ENCODE data around the gene APLNR. TPM values are rescaled to one million over a fixed set of nuclear protein-coding genes. Genes with fewer than 3 reads are reported as not detected.

APLNR gene
- total and polyA plus RNA-seq, 3 experiments from 2014 or later, result not detected

DNA sequence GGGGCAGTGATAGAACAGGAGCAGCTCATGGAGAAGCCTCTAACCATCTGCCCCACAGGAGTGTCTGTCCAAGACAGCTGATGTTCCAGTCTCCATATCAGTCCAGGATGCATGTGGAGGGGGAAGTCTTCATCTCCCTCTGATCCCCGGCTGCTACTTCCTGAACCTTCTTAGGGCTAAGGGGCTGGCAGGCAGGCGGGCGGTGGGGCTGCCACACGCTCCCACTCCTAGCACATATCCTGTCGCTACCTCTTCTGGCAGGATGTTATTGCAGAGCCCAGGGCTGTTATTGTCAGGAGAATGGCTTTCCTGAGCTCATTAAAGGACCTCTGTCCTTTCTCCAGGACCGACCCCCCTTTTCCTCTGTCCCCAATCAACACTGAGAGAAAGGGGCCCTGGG is 29.9 kb downstream of the APLNR start:
- no peak overlapping the region for H3K27ac ChIP-seq (ENCODE audit: low read depth, low read length)
- ChIA-PET POLR2A (no interaction called here), CTCF (no interaction called here)
- no peaks in the 10 kb centered on the region for H3K9me3 ChIP-seq (ENCODE audit: low read length)
- H3K4me1 Mint-ChIP-seq, result no peaks in the 10 kb centered on the region
- no peaks in the 10 kb centered on the region for H3K36me3 Mint-ChIP-seq
- no peaks in the 10 kb centered on the region for H3K4me1 ChIP-seq (ENCODE audit: insufficient read depth, low read length)
- no peak overlapping the region for H3K27ac Mint-ChIP-seq
- H3K27me3 ChIP-seq (ENCODE audit: insufficient read depth, low read length, poor library complexity, severe bottlenecking), result no peaks in the 10 kb centered on the region
- peaks cover 25 to 57% of the 10 kb centered on the region in 2 donors for H3K27me3 Mint-ChIP-seq
- no peak overlapping the region for H3K4me3 ChIP-seq (ENCODE audit: low read length)
- H3K36me3 ChIP-seq (ENCODE audit: insufficient read depth, low read length), result no peaks in the 10 kb centered on the region
- no peak overlapping the region for H3K4me3 Mint-ChIP-seq
- DNase-seq, result no peak
- peaks cover 0 to 8% (median 0%) of the 10 kb centered on the region in 5 donors for H3K9me3 Mint-ChIP-seq

DNA sequence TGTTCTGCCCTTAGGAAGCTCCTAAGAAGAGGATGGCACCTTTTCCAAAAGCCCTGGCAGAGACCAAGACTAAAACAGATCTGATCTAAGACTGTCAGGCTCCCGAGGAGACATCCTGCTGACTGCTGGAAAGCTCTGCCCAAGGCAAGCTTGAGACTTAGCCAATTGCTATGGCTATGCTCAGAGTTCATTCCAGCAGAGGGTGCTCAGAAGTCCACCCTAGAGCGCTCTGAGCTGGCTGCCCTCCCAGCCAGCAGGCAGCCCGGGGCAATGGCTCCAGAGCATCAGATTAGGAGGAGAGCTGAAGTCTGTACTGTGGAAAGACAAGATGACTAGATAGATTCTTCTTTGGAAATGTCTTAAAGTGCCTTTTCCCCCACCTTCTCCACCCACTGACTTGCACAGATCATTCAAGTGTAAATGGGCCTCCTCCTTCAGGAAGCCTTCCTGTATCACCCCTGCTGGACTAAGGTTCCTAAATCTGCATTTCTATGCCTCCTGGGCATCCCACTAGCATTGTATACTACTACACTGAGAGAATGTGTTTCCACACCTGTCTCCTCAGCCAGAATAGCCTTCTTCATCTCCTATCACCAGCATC is 31.9 kb downstream of the APLNR start:
- no peak overlapping the region for H3K4me3 ChIP-seq (ENCODE audit: low read length)
- ChIA-PET POLR2A (no interaction called here), CTCF (no interaction called here)
- no peaks in the 10 kb centered on the region for H3K27me3 ChIP-seq (ENCODE audit: insufficient read depth, low read length, poor library complexity, severe bottlenecking)
- no peak overlapping the region for H3K27ac ChIP-seq (ENCODE audit: low read depth, low read length)
- H3K4me3 Mint-ChIP-seq, result no peak overlapping the region
- H3K27me3 Mint-ChIP-seq, result peaks cover 25 to 57% of the 10 kb centered on the region in 2 donors
- H3K4me1 ChIP-seq (ENCODE audit: insufficient read depth, low read length), result no peaks in the 10 kb centered on the region
- DNase-seq, result no peak
- no peaks in the 10 kb centered on the region for H3K4me1 Mint-ChIP-seq
- H3K9me3 ChIP-seq (ENCODE audit: low read length), result no peaks in the 10 kb centered on the region
- peaks cover 0 to 8% (median 0%) of the 10 kb centered on the region in 5 donors for H3K9me3 Mint-ChIP-seq
- no peaks in the 10 kb centered on the region for H3K36me3 Mint-ChIP-seq
- H3K36me3 ChIP-seq (ENCODE audit: insufficient read depth, low read length), result no peaks in the 10 kb centered on the region
- no peak overlapping the region for H3K27ac Mint-ChIP-seq

DNA sequence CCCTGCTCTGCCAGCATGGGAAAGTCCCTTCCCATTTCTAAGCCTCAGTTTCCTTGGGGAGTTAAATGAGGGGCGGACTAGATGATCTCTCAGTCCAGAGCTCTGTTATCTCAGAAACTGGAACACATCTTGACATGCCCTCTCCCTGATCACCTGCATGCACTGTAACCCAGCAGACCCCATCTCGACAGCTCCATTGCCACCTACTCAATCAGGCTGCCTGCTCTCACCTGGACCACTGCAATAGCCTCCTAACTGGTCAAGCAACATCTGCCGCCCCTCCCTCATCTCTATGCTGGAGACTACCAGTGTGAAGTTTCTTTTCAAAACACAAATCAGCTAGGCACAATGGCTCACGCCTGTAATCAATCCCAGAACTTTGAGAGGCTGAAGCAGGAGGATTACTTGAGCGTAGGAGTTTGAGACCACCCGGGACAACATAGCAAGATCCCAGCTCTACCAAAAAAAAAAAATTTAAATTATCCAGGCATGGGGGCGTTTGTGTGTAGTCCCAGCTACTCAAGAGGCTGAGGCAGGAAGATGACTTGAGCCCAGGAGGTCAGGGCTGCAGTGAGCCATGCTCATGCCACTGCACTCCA is 33.1 kb downstream of the APLNR start:
- Histone ChIP-seq H3K9me3 (ENCODE audit: low read length) (no peaks in the 10 kb centered on the region), H3K4me3 (ENCODE audit: low read length) (no peak overlapping the region), H3K27me3 (ENCODE audit: insufficient read depth, low read length, poor library complexity, severe bottlenecking) (no peaks in the 10 kb centered on the region), H3K4me1 (ENCODE audit: insufficient read depth, low read length) (no peaks in the 10 kb centered on the region), H3K36me3 (ENCODE audit: insufficient read depth, low read length) (no peaks in the 10 kb centered on the region), H3K27ac (ENCODE audit: low read depth, low read length) (no peak overlapping the region)
- Mint-ChIP-seq H3K27ac (no peak overlapping the region), H3K27me3 (peaks cover 25 to 53% of the 10 kb centered on the region in 2 donors), H3K4me3 (no peak overlapping the region), H3K4me1 (no peaks in the 10 kb centered on the region), H3K36me3 (no peaks in the 10 kb centered on the region), H3K9me3 (peaks cover 0 to 8% (median 0%) of the 10 kb centered on the region in 5 donors)
- DNase-seq, result no peak
- ChIA-PET POLR2A (no interaction called here), CTCF (no interaction called here)

- H3K36me3 Mint-ChIP-seq, result no peaks in the 10 kb centered on the region
- no peaks in the 10 kb centered on the region for H3K4me1 Mint-ChIP-seq
- no peak overlapping the region for H3K4me3 ChIP-seq (ENCODE audit: low read length)
- DNase-seq, result no peak
- no peaks in the 10 kb centered on the region for H3K27me3 ChIP-seq (ENCODE audit: insufficient read depth, low read length, poor library complexity, severe bottlenecking)
- H3K36me3 ChIP-seq (ENCODE audit: insufficient read depth, low read length), result no peaks in the 10 kb centered on the region
- H3K4me3 Mint-ChIP-seq, result no peak overlapping the region
- no peak overlapping the region for H3K27ac ChIP-seq (ENCODE audit: low read depth, low read length)
- H3K4me1 ChIP-seq (ENCODE audit: insufficient read depth, low read length), result no peaks in the 10 kb centered on the region
- POLR2A ChIA-PET, result no interaction called here
- H3K9me3 ChIP-seq (ENCODE audit: low read length), result no peaks in the 10 kb centered on the region
- H3K9me3 Mint-ChIP-seq, result peaks cover 0 to 8% (median 0%) of the 10 kb centered on the region in 5 donors
- H3K27ac Mint-ChIP-seq, result no peak overlapping the region
- H3K27me3 Mint-ChIP-seq, result peaks cover 24 to 49% of the 10 kb centered on the region in 2 donors
- CTCF ChIA-PET, result interaction anchor here (0.6 kb wide), 1 partner anchor 8 kb away, joined by 3 read pairs; no protein-coding TSS in a partner anchor
These were observed 33.7 kb downstream of the APLNR start for GRCh38 chr11:57203359-57203758.

GRCh38 chr11:57202281-57202680 is 34.8 kb downstream of the APLNR start:
- DNase-seq, result no peak
- H3K27ac ChIP-seq (ENCODE audit: low read depth, low read length), result no peak overlapping the region
- no peak overlapping the region for H3K4me3 ChIP-seq (ENCODE audit: low read length)
- no peaks in the 10 kb centered on the region for H3K4me1 ChIP-seq (ENCODE audit: insufficient read depth, low read length)
- H3K27ac Mint-ChIP-seq, result no peak overlapping the region
- no peaks in the 10 kb centered on the region for H3K4me1 Mint-ChIP-seq
- POLR2A ChIA-PET, result no interaction called here
- H3K27me3 Mint-ChIP-seq, result peaks cover 22 to 38% of the 10 kb centered on the region in 2 donors
- peaks cover 0 to 8% (median 0%) of the 10 kb centered on the region in 5 donors for H3K9me3 Mint-ChIP-seq
- no peaks in the 10 kb centered on the region for H3K36me3 Mint-ChIP-seq
- no peak overlapping the region for H3K4me3 Mint-ChIP-seq
- CTCF ChIA-PET, result no interaction called here
- no peaks in the 10 kb centered on the region for H3K9me3 ChIP-seq (ENCODE audit: low read length)
- no peaks in the 10 kb centered on the region for H3K36me3 ChIP-seq (ENCODE audit: insufficient read depth, low read length)
- no peaks in the 10 kb centered on the region for H3K27me3 ChIP-seq (ENCODE audit: insufficient read depth, low read length, poor library complexity, severe bottlenecking)

DNA sequence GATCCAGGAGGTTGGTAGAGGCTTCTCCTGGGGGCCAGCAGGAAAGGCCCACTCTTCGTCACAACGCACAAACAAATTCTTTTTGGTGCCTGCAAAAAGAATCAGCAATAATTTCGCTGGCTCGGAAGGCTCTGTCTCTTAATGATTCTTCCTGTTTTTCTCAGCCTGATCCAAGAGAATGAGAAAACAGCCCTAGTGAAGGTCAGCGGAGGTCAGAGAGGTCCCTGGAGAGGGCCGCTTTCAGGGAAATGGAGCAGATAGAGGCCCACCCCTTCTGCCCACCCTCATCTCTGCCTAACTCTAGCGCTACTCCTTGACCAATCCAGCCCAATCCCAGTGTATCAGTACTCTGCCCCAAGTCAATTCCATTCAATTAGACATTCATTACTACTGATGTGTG is 36.1 kb downstream of the APLNR start:
- Mint-ChIP-seq H3K9me3 (peaks cover 0 to 8% (median 0%) of the 10 kb centered on the region in 5 donors), H3K4me1 (no peaks in the 10 kb centered on the region), H3K4me3 (no peak overlapping the region), H3K27me3 (peaks cover 12 to 31% of the 10 kb centered on the region in 2 donors), H3K36me3 (no peaks in the 10 kb centered on the region), H3K27ac (no peak overlapping the region)
- Histone ChIP-seq H3K9me3 (ENCODE audit: low read length) (no peaks in the 10 kb centered on the region), H3K27me3 (ENCODE audit: insufficient read depth, low read length, poor library complexity, severe bottlenecking) (no peaks in the 10 kb centered on the region), H3K27ac (ENCODE audit: low read depth, low read length) (no peak overlapping the region), H3K4me3 (ENCODE audit: low read length) (no peak overlapping the region), H3K4me1 (ENCODE audit: insufficient read depth, low read length) (no peaks in the 10 kb centered on the region), H3K36me3 (ENCODE audit: insufficient read depth, low read length) (no peaks in the 10 kb centered on the region)
- DNase-seq, result no peak
- ChIA-PET CTCF (no interaction called here), POLR2A (no interaction called here)

- H3K4me3 Mint-ChIP-seq, result no peak overlapping the region
- H3K27me3 ChIP-seq (ENCODE audit: insufficient read depth, low read length, poor library complexity, severe bottlenecking), result no peaks in the 10 kb centered on the region
- H3K27ac Mint-ChIP-seq, result no peak overlapping the region
- no peak overlapping the region for H3K27ac ChIP-seq (ENCODE audit: low read depth, low read length)
- no peaks in the 10 kb centered on the region for H3K9me3 Mint-ChIP-seq
- no peaks in the 10 kb centered on the region for H3K9me3 ChIP-seq (ENCODE audit: low read length)
- POLR2A ChIA-PET, result no interaction called here
- H3K27me3 Mint-ChIP-seq, result peaks cover 4 to 24% of the 10 kb centered on the region in 2 donors
- no peak for DNase-seq
- CTCF ChIA-PET, result no interaction called here
- no peaks in the 10 kb centered on the region for H3K4me1 ChIP-seq (ENCODE audit: insufficient read depth, low read length)
- no peak overlapping the region for H3K4me3 ChIP-seq (ENCODE audit: low read length)
- no peaks in the 10 kb centered on the region for H3K36me3 Mint-ChIP-seq
- H3K36me3 ChIP-seq (ENCODE audit: insufficient read depth, low read length), result no peaks in the 10 kb centered on the region
- H3K4me1 Mint-ChIP-seq, result no peaks in the 10 kb centered on the region
These were observed 37.7 kb downstream of the APLNR start for GRCh38 chr11:57199330-57199729.

- Mint-ChIP-seq H3K36me3 (no peaks in the 10 kb centered on the region), H3K4me3 (no peak overlapping the region), H3K27ac (no peak overlapping the region), H3K9me3 (no peaks in the 10 kb centered on the region), H3K27me3 (peaks cover 4 to 28% of the 10 kb centered on the region in 2 donors), H3K4me1 (no peaks in the 10 kb centered on the region)
- Histone ChIP-seq H3K27me3 (ENCODE audit: insufficient read depth, low read length, poor library complexity, severe bottlenecking) (no peaks in the 10 kb centered on the region), H3K4me3 (ENCODE audit: low read length) (no peak overlapping the region), H3K27ac (ENCODE audit: low read depth, low read length) (no peak overlapping the region), H3K9me3 (ENCODE audit: low read length) (no peaks in the 10 kb centered on the region), H3K36me3 (ENCODE audit: insufficient read depth, low read length) (no peaks in the 10 kb centered on the region), H3K4me1 (ENCODE audit: insufficient read depth, low read length) (no peaks in the 10 kb centered on the region)
- POLR2A ChIA-PET, result no interaction called here
- DNase-seq, result no peak
- CTCF ChIA-PET, result no interaction called here
These were observed 39.3 kb downstream of the APLNR start for GRCh38 chr11:57197762-57198161.

Measured in CD8-positive, alpha-beta memory T cell (primary cell).